HepG2 (cell line): ENCODE measurements around the gene PMEL. TPM values are rescaled to one million over a fixed set of nuclear protein-coding genes. Genes with fewer than 3 reads are reported as not detected.
A peak's percentile ranks its signal among the peaks of the same experiment; 100 is the strongest.

Experiments
- ATAD3A ChIP-seq: sonication (generic); formaldehyde crosslinking; IDR thresholded peaks from 2 replicates; pipeline ENCODE4 v1.4.0; 2020; ENCODE audit warnings: missing genetic modification reagents
- ATF7 ChIP-seq, 2 experiments: fragments of 450-650 bp in 1 of 2; sonication (generic) in 1 of 2; formaldehyde crosslinking in 1 of 2; IDR thresholded peaks; 2 replicates each; pipeline versions ENCODE4 v1.4.0 to v1.6.1; 2016 to 2020; ENCODE audit warnings: antibody characterized with exemption in 1 of 2, mild to moderate bottlenecking in 1 of 2, missing genetic modification reagents in 1 of 2
- CBX1 ChIP-seq: IDR thresholded peaks from one replicate; pipeline ENCODE4 v1.6.1; 2016; ENCODE audit warnings: antibody characterized with exemption, low read depth
- FIP1L1 ChIP-seq: fragments of 200-400 bp; formaldehyde crosslinking; IDR thresholded peaks from 2 replicates; pipeline ENCODE4 v1.6.1; 2018; ENCODE audit warnings: low read depth, mild to moderate bottlenecking, low read length, moderate library complexity, borderline replicate concordance; ENCODE audit not compliant: insufficient read depth
- HNRNPLL ChIP-seq: fragments of 200-400 bp; formaldehyde crosslinking; IDR thresholded peaks from 2 replicates; pipeline ENCODE4 v1.6.1; 2017; ENCODE audit warnings: mild to moderate bottlenecking, low read depth, low read length; ENCODE audit not compliant: poor library complexity, severe bottlenecking
- KMT2B ChIP-seq: IDR thresholded peaks from 2 replicates; pipeline ENCODE4 v1.6.1; 2016; ENCODE audit warnings: missing genetic modification reagents, missing compliant biosample characterization
- MEIS1 ChIP-seq: sonication (generic); formaldehyde crosslinking; IDR thresholded peaks from 2 replicates; pipeline ENCODE4 v1.9.0; 2021; ENCODE audit warnings: mild to moderate bottlenecking, missing genetic modification reagents, moderate library complexity, borderline replicate concordance
- NCOR1 ChIP-seq: fragments of 200-600 bp; sonication (generic); IDR thresholded peaks from 2 replicates; pipeline ENCODE4 v1.7.0; 2017; ENCODE audit warnings: antibody characterized with exemption, low read length, borderline replicate concordance
- POLR2A ChIP-seq, 2 experiments: IDR thresholded peaks; 2 replicates each; pipeline ENCODE4 v1.6.1; 2011; ENCODE audit warnings: low read depth in 2 of 2, low read length in 2 of 2, mild to moderate bottlenecking in 1 of 2, moderate library complexity in 1 of 2; ENCODE audit not compliant: insufficient read depth in 1 of 2
- POLR2G ChIP-seq: fragments of 200-400 bp; formaldehyde crosslinking; IDR thresholded peaks from 2 replicates; pipeline ENCODE4 v1.6.1; 2018; ENCODE audit warnings: mild to moderate bottlenecking, low read depth, low read length, moderate library complexity
- SOX5 ChIP-seq: IDR thresholded peaks from 2 replicates; pipeline ENCODE4 v1.6.1; 2016; ENCODE audit warnings: borderline replicate concordance
- STAG1 ChIP-seq: sonication (generic); formaldehyde crosslinking; IDR thresholded peaks from 2 replicates; pipeline ENCODE4 v1.4.0; 2020; ENCODE audit warnings: missing genetic modification reagents
- ZC3H4 ChIP-seq: sonication (generic); formaldehyde crosslinking; IDR thresholded peaks from 2 replicates; pipeline ENCODE4 v1.4.0; 2020; ENCODE audit warnings: missing genetic modification reagents, borderline replicate concordance
- ZHX1 ChIP-seq: sonication (generic); formaldehyde crosslinking; IDR thresholded peaks from 2 replicates; pipeline ENCODE4 v1.8.1; 2022; ENCODE audit warnings: low read depth, mild to moderate bottlenecking, missing genetic modification reagents
- ZNF281 ChIP-seq: sonication (generic); formaldehyde crosslinking; IDR thresholded peaks from 2 replicates; pipeline ENCODE4 v1.4.0; 2020; ENCODE audit warnings: missing genetic modification reagents, borderline replicate concordance
- ZNF367 ChIP-seq: sonication (generic); formaldehyde crosslinking; IDR thresholded peaks from 2 replicates; pipeline ENCODE4 v1.4.0; 2020; ENCODE audit warnings: missing genetic modification reagents, borderline replicate concordance
- ZNF446 ChIP-seq: sonication (generic); formaldehyde crosslinking; IDR thresholded peaks from 2 replicates; pipeline ENCODE4 v1.5.0; 2020; ENCODE audit warnings: mild to moderate bottlenecking, missing genetic modification reagents
- ZNF639 ChIP-seq: conservative IDR thresholded peaks from 2 replicates; pipeline ENCODE4 v1.6.1; 2018; ENCODE audit warnings: missing genetic modification reagents
- ZSCAN22 ChIP-seq: sonication (generic); formaldehyde crosslinking; IDR thresholded peaks from 2 replicates; pipeline ENCODE4 v1.4.0; 2020; ENCODE audit warnings: mild to moderate bottlenecking, missing genetic modification reagents
- polyA plus RNA-seq, 8 experiments: library from polyadenylated mRNA; depleted of rRNA in 3 of 8; stranded (reverse) in 7 of 8; unstranded in 1 of 8; fragments of >200 nt; fragmentation: Illumina TruSeq in 4 of 8; extraction: Trizol in 4 of 8; gene quantifications; 2 replicates each; pipeline versions ENCODE4 v1.2.1 to v1.2.3, GENCODE V29; 2011 to 2016; ENCODE audit warnings: low read depth in 4 of 8, missing spikeins in 1 of 8, mixed read lengths in 1 of 8; ENCODE audit not compliant: insufficient read depth in 1 of 8
- total RNA-seq, 5 experiments: library from RNA; depleted of rRNA; stranded (reverse); fragments of >200 nt; fragmentation: Illumina TruSeq; extraction: Trizol; gene quantifications; 2 replicates each; pipeline ENCODE4 v1.2.3, GENCODE V29; 2016; ENCODE audit warnings: low read depth in 1 of 5
- TF ChIP-seq, protein P1 (sequence below): sonication (generic); formaldehyde crosslinking; IDR thresholded peaks from 2 replicates; pipeline ENCODE4 v1.5.1; 2020; ENCODE audit warnings: missing genetic modification reagents, mild to moderate bottlenecking, borderline replicate concordance

The PMEL gene
- total and polyA plus RNA-seq, 2 of the 13 experiments (the other 11 are each of a cell fraction or from before 2014, with no cell fraction given), result 0.49 to 3.3 TPM

DNA sequence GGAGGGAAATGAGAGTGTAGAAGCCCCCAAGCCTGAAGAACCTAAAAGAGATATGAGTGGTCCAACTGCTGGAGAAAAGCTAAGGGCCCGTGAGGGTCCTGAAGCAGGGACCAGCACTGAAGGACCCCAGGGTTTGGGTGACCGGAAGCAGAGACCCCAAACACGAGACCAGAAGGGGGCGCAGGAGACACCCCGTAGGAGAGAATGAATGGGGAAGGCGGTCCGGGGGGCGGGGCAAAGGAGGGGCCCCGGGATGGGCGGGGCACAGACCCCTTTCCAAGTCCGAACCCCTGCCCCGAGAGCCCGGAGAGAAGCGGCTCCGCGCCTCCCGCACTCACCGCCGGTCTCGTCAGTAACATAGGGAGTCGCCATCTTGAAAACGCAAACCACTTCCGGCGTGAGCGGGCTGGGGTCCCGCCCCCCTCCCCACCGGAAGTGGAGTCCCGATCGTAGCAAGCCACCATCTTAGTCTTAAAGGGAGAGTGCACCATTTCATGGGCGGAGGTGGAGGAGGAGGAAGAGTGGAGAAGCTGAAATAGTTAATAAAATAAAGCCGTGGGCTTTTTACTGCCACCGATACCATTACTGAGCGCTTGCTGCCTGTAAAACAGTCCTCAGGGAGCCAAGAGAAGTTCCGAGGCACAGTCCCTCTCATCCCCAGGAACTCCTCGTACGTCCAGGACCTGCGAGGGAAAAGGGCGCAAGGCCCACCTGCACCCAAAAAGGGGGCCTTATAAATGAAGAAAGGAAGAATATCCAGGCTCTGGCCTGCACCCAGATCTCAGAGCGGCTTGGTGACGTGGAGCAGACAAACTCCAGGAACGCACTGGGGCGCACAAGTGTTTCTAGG is 38.9 kb downstream of the PMEL start (continued):
- TF ChIP-seq, protein P1, sequence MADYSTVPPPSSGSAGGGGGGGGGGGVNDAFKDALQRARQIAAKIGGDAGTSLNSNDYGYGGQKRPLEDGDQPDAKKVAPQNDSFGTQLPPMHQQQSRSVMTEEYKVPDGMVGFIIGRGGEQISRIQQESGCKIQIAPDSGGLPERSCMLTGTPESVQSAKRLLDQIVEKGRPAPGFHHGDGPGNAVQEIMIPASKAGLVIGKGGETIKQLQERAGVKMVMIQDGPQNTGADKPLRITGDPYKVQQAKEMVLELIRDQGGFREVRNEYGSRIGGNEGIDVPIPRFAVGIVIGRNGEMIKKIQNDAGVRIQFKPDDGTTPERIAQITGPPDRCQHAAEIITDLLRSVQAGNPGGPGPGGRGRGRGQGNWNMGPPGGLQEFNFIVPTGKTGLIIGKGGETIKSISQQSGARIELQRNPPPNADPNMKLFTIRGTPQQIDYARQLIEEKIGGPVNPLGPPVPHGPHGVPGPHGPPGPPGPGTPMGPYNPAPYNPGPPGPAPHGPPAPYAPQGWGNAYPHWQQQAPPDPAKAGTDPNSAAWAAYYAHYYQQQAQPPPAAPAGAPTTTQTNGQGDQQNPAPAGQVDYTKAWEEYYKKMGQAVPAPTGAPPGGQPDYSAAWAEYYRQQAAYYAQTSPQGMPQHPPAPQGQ, result no peak
- TF ChIP-seq ZSCAN22 (CRISPR knock-in tag) (no peak), SOX5 (CRISPR knock-in tag) (peak; percentile 12; the same call in 1 of the 2 replicates), ZNF639 (CRISPR knock-in tag) (peak; percentile 100), NCOR1 (peak; percentile 30; the same call in 1 of the 2 replicates), STAG1 (CRISPR knock-in tag) (0 out of 2 replicates have a peak, but pooled peaks have one; percentile 11), HNRNPLL (no peak), ZHX1 (peak; percentile 84; the same call in 1 of the 2 replicates), ZC3H4 (CRISPR knock-in tag) (no peak), FIP1L1 (no peak), MEIS1 (CRISPR knock-in tag) (0 out of 2 replicates have a peak, but pooled peaks have one; percentile 42), ATF7 (IDR thresholded peaks at IDR 0.05) (no peak), ATF7 (CRISPR knock-in tag; IDR thresholded peaks at IDR 0.05) (no peak), KMT2B (CRISPR knock-in tag) (peak; percentile 63), ATAD3A (CRISPR knock-in tag) (no peak), CBX1 (no peak), ZNF367 (no peak), POLR2G (peak; percentile 75), POLR2A (IDR thresholded peaks at IDR 0.05; ENCODE audit: insufficient read depth in 1 of 2, low read depth in 2 of 2, low read length in 2 of 2) (peak; percentile 56 to 62), ZNF446 (CRISPR knock-in tag) (0 out of 2 replicates have a peak, but pooled peaks have one; percentile 18), ZNF281 (CRISPR knock-in tag) (peak; percentile 72)
